ENCODE results near the gene PSTPIP1. TPM values are rescaled to one million over a fixed set of nuclear protein-coding genes. Genes with fewer than 3 reads are reported as not detected.

Gene PSTPIP1
- total RNA-seq, 1 donor from 2014 or later, result not detected

- Mint-ChIP-seq H3K27ac (ENCODE audit: unreplicated experiment) (no peak overlapping the region), H3K27me3 (ENCODE audit: low read depth, unreplicated experiment) (peaks cover 22% of the 10 kb centered on the region), H3K9me3 (ENCODE audit: unreplicated experiment) (no peaks in the 10 kb centered on the region), H3K4me3 (ENCODE audit: unreplicated experiment) (no peak overlapping the region), H3K4me1 (ENCODE audit: low read depth, unreplicated experiment) (no peaks in the 10 kb centered on the region), H3K36me3 (ENCODE audit: low read depth, unreplicated experiment) (no peaks in the 10 kb centered on the region)
- DNase-seq (ENCODE audit: low read depth), result no peak
- no peak overlapping the region for H3K9ac ChIP-seq (ENCODE audit: low read length)
- no peak overlapping the region for H3K4me2 ChIP-seq (ENCODE audit: low read length)
- no peak overlapping the region for H3K4me3 ChIP-seq (ENCODE audit: insufficient read depth, low read depth, low read length)
- no peaks in the 10 kb centered on the region for H3K27me3 ChIP-seq (ENCODE audit: insufficient read depth, low read length)
- H4K20me1 ChIP-seq (ENCODE audit: insufficient read depth, low read length), result no peaks in the 10 kb centered on the region
- H3K4me1 ChIP-seq (ENCODE audit: insufficient read depth, low read length), result no peaks in the 10 kb centered on the region
- H3K79me2 ChIP-seq (ENCODE audit: insufficient read depth, low read length), result no peaks in the 10 kb centered on the region
- H3K27ac ChIP-seq (ENCODE audit: low read depth, low read length), result no peak overlapping the region
- no peaks in the 10 kb centered on the region for H3K9me3 ChIP-seq (ENCODE audit: insufficient read depth, low read depth, low read length)
- FAIRE-seq, result no peak
- TF ChIP-seq CTCF (IDR thresholded peaks at IDR 0.05; ENCODE audit: insufficient read depth, low read depth, low read length) (no peak), EZH2 (IDR thresholded peaks at IDR 0.05; ENCODE audit: insufficient read depth, low read length) (no peak)
- no peak overlapping the region for H2AFZ ChIP-seq (ENCODE audit: low read depth, low read length)
- H3K36me3 ChIP-seq (ENCODE audit: insufficient read depth, low read length), result no peaks in the 10 kb centered on the region
Observed at GRCh38 chr15:77004189-77004588, 9.3 kb downstream of the PSTPIP1 start.

GRCh38 chr15:77009176-77009575 lies 14.2 kb downstream of the PSTPIP1 start:
- Histone ChIP-seq H3K4me2 (ENCODE audit: low read length) (no peak overlapping the region), H3K9ac (ENCODE audit: low read length) (no peak overlapping the region), H2AFZ (ENCODE audit: low read depth, low read length) (no peak overlapping the region), H3K36me3 (ENCODE audit: insufficient read depth, low read length) (no peaks in the 10 kb centered on the region), H3K27me3 (ENCODE audit: insufficient read depth, low read length) (peaks cover 2% of the 10 kb centered on the region), H3K27ac (ENCODE audit: low read depth, low read length) (no peak overlapping the region), H3K79me2 (ENCODE audit: insufficient read depth, low read length) (no peaks in the 10 kb centered on the region), H3K4me3 (ENCODE audit: insufficient read depth, low read depth, low read length) (no peak overlapping the region), H3K4me1 (ENCODE audit: insufficient read depth, low read length) (no peaks in the 10 kb centered on the region), H4K20me1 (ENCODE audit: insufficient read depth, low read length) (no peaks in the 10 kb centered on the region), H3K9me3 (ENCODE audit: insufficient read depth, low read depth, low read length) (no peaks in the 10 kb centered on the region)
- H3K36me3 Mint-ChIP-seq (ENCODE audit: low read depth, unreplicated experiment), result no peaks in the 10 kb centered on the region
- peaks cover 1% of the 10 kb centered on the region for H3K4me1 Mint-ChIP-seq (ENCODE audit: low read depth, unreplicated experiment)
- TF ChIP-seq CTCF (IDR thresholded peaks at IDR 0.05; ENCODE audit: insufficient read depth, low read depth, low read length), result no peak
- no peak for TF ChIP-seq EZH2 (IDR thresholded peaks at IDR 0.05; ENCODE audit: insufficient read depth, low read length)
- H3K9me3 Mint-ChIP-seq (ENCODE audit: unreplicated experiment), result peaks cover 3% of the 10 kb centered on the region
- peaks cover 25% of the 10 kb centered on the region for H3K27me3 Mint-ChIP-seq (ENCODE audit: low read depth, unreplicated experiment)
- no peak overlapping the region for H3K4me3 Mint-ChIP-seq (ENCODE audit: unreplicated experiment)
- H3K27ac Mint-ChIP-seq (ENCODE audit: unreplicated experiment), result no peak overlapping the region
- FAIRE-seq (no peak), DNase-seq (ENCODE audit: low read depth) (no peak)

- Histone ChIP-seq H3K9me3 (ENCODE audit: insufficient read depth, low read depth, low read length) (no peaks in the 10 kb centered on the region), H2AFZ (ENCODE audit: low read depth, low read length) (no peak overlapping the region), H3K9ac (ENCODE audit: low read length) (no peak overlapping the region), H3K36me3 (ENCODE audit: insufficient read depth, low read length) (no peaks in the 10 kb centered on the region), H3K4me3 (ENCODE audit: insufficient read depth, low read depth, low read length) (no peak overlapping the region), H4K20me1 (ENCODE audit: insufficient read depth, low read length) (no peaks in the 10 kb centered on the region), H3K79me2 (ENCODE audit: insufficient read depth, low read length) (no peaks in the 10 kb centered on the region), H3K27me3 (ENCODE audit: insufficient read depth, low read length) (peaks cover 2% of the 10 kb centered on the region), H3K27ac (ENCODE audit: low read depth, low read length) (no peak overlapping the region), H3K4me1 (ENCODE audit: insufficient read depth, low read length) (no peaks in the 10 kb centered on the region), H3K4me2 (ENCODE audit: low read length) (no peak overlapping the region)
- Mint-ChIP-seq H3K4me3 (ENCODE audit: unreplicated experiment) (no peak overlapping the region), H3K27ac (ENCODE audit: unreplicated experiment) (no peak overlapping the region), H3K9me3 (ENCODE audit: unreplicated experiment) (peaks cover 3% of the 10 kb centered on the region), H3K4me1 (ENCODE audit: low read depth, unreplicated experiment) (peaks cover 1% of the 10 kb centered on the region), H3K36me3 (ENCODE audit: low read depth, unreplicated experiment) (no peaks in the 10 kb centered on the region), H3K27me3 (ENCODE audit: low read depth, unreplicated experiment) (peaks cover 25% of the 10 kb centered on the region)
- FAIRE-seq, result no peak
- no peak for DNase-seq (ENCODE audit: low read depth)
- TF ChIP-seq EZH2 (IDR thresholded peaks at IDR 0.05; ENCODE audit: insufficient read depth, low read length), result no peak
- no peak for TF ChIP-seq CTCF (IDR thresholded peaks at IDR 0.05; ENCODE audit: insufficient read depth, low read depth, low read length)
Observed at GRCh38 chr15:77009646-77010311, 14.9 kb downstream of the PSTPIP1 start.
